HG02970 (cell line): ENCODE measurements around the gene RHBDL1.

Source experiments
- ATAC-seq: cut with Tn5 transposase; IDR thresholded peaks from one replicate; pipeline ENCODE4 v1.9.1; 2021; ENCODE audit warnings: mild to moderate bottlenecking, moderate library complexity, moderate number of reproducible peaks; ENCODE audit not compliant: unreplicated experiment, low FRiP score

The RHBDL1 gene

DNA sequence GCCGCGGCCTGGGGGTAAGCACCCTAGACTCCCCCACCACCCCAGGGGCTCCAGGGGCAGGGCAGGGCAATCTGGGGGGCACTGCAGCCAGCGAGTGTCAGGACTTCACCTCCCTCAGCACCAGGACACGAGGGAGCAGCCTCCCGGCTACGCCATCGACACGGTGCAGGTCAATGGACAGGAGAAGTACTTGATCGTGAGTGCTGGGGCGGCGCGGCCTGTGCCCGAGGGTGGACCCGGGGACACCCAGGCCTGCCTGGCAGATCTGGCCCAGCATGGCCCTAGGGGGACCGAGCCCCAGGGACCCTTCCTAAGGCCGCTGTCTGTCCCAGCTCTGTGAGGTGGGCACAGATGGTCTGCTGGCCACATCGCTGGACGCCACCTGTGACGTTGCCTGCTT is 3.1 kb upstream of the RHBDL1 start:
- no peak for ATAC-seq

DNA sequence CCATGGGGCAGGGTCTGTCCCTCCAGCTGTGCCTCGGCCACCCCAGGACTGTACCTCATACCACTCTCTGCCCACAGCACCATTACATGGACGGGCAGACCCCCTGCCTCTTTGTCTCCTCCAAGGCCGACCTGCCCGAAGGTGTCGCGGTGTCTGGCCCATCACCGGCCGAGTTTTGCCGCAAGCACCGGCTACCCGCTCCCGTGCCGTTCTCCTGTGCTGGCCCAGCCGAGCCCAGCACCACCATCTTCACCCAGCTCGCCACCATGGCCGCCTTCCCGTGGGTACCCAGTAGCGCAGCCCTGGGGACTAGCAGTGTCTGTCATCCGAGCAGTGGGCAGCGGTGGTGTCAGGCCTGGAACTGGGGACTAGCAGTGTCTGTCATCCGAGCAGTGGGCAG is 2.6 kb upstream of the RHBDL1 start:
- no peak for ATAC-seq

DNA sequence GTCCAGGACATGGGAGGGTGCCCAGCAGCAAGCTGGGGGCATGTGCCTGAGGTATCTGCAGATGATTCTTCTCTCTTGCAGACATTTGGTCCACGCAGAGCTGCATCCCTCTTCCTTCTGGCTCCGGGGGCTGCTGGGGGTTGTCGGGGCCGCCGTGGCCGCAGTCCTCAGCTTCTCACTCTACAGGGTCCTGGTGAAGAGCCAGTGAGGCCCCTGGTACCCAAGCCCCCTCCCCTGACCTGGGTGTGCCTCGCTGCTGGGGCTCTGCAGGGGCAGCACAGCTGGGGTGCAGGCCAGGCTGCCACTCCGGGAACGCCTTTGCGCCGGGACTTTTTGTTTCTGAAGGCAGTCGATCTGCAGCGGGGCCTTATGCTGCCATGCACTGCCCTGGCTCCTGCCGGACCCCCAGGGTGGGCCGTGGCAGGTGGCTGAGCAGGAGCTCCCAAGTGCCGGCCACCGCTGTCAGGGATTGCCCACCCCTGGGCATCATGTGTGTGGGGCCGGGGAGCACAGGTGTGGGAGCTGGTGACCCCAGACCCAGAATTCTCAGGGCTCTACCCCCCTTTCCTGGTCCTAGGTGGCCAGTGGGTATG is 2.0 kb upstream of the RHBDL1 start:
- ATAC-seq: no peak

DNA sequence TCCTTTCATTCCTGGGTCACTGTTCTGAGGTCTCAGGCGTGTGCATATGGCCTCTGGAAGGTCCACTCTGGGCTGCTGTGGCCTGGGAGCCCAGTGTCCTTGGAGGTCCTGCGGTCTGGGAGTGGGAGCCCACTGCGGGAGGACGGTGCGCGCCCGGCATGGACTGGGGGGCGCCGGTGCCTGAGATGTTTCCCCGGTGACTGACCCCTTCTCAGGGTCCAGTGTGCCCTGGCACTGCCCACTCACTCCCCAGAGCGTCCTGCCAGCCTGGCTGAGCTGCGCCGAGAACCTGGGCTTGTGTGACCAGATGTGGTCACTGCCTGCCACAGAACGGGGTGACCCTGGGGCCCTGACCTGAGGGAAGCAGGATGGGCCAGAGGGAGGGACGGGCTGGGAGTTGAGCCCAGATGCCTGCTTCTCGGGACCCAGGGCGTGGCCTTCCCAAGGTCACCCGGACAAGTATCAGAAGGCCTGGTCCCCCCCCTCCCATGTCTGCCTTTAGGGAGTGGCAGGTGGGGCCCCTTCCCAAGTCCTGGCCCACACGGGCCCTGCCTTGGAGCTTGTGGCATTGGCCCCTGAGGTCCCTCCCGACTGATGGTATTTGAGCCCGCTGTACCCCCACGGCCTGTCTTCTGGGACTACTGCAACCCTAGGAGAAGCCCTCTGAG is 1.1 kb upstream of the RHBDL1 start:
- ATAC-seq: no peak

DNA sequence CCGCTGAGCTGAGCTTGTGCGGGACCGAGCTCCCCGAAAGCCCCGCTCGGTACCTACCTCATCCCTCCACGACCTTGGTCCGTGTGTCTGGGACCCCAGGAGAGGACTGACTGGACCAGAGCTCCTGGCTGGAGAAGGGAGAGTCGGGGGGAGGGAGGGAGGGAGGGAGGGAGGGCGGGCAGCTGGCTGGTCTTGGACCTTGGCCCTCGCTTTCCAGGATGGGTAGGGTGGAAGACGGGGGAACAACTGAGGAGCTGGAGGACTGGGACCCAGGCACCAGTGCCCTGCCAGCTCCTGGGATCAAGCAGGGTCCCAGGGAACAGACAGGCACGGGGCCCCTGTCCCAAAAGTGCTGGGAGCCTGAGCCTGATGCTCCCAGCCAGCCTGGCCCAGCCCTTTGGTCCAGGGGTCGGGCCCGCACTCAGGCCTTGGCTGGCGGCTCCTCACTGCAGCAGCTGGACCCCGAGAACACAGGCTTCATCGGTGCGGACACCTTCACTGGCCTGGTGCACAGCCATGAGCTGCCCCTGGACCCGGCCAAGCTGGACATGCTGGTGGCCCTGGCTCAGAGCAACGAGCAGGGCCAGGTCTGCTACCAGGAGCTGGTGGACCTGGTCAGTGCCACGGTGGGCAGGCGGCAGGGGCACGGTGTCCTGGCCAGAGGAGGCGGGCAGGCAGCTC is 553 bp downstream of the RHBDL1 start:
- no peak for ATAC-seq

DNA sequence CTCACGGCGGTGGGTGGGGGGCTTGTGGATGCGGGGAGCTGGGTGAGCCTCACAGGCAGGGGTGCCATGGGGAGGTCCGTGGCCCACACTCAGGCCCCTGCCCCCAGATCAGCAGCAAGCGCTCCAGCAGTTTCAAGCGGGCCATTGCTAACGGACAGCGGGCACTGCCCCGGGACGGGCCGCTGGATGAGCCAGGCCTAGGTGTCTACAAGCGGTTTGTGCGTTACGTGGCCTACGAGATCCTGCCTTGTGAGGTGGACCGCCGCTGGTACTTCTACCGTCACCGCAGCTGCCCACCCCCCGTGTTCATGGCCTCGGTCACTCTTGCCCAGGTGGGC is 1.1 kb downstream of the RHBDL1 start:
- no peak for ATAC-seq

DNA sequence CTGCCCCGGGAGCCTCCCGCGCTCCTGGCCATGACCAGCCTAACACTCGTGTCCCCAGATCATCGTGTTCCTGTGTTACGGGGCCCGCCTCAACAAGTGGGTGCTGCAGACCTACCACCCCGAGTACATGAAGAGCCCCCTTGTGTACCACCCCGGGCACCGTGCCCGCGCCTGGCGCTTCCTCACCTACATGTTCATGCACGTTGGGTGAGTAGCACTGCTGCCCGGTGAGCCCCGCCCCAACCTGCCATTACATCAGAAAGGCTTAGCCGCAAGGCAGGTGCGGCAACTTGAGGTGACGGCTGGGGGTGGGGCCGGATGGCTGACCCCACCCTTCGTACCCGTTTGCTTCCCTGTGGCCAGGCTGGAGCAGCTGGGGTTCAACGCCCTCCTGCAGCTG is 1.4 kb downstream of the RHBDL1 start:
- no peak for ATAC-seq

DNA sequence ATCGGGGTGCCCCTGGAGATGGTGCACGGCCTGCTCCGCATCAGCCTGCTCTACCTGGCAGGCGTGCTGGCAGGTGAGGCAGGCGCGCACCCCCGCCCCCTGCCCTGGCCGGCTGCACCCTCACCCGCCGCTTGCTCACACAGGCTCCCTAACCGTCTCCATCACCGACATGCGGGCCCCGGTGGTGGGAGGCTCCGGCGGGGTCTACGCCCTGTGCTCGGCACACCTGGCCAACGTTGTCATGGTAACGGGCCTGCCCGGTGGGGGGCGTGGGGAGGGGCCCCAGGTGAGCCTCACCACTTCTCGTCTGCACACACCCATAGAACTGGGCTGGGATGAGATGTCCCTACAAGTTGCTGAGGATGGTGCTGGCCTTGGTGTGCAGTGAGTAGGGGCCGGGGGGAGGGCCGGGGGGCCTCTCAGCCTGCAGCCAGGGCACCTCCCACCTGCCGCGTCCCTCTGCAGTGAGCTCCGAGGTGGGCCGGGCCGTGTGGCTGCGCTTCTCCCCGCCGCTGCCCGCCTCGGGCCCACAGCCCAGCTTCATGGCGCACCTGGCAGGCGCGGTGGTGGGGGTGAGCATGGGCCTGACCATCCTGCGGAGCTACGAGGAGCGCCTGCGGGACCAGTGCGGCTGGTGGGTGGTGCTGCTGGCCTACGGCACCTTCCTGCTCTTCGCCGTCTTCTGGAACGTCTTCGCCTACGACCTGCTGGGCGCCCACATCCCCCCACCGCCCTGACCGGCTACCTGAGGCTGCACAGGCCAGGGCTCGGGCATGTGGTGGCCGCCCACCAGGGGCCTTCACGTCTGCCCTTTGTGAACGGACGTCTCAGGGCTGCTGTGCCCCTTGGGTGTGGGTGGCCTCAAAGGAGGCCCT is 2.1 kb downstream of the RHBDL1 start:
- no peak for ATAC-seq

DNA sequence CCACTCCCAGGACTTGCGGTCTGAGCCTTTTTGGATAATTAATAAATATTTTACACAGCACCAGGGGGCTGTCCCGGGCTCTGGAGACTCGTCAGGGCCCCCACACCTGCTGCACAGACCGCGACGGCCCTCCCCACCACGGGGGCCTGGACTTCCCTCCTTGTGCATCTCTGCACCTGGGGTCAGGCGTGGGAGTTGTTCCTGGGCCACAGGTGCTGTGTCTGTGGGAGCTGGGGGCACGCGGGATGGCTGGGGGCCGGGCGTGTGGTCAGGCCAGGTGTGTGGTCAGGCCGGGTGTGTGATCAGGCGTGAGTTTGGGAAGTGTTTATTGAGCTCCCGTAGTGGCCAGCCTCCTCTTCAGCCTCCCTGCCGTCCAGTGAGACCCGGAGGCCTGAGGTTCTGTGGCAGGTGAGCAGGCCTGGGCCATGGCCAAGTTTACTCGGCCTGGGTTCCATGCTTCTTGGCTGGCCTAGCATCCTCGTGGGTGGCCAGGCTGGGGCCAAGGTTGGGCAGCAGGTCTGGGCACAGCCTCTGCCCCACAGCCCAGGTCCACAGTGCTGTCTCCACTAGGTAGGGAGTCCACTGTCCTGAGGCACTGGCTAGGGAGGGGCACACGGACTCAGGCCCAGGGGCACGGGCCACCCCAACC is 2.9 kb downstream of the RHBDL1 start:
- no peak for ATAC-seq

DNA sequence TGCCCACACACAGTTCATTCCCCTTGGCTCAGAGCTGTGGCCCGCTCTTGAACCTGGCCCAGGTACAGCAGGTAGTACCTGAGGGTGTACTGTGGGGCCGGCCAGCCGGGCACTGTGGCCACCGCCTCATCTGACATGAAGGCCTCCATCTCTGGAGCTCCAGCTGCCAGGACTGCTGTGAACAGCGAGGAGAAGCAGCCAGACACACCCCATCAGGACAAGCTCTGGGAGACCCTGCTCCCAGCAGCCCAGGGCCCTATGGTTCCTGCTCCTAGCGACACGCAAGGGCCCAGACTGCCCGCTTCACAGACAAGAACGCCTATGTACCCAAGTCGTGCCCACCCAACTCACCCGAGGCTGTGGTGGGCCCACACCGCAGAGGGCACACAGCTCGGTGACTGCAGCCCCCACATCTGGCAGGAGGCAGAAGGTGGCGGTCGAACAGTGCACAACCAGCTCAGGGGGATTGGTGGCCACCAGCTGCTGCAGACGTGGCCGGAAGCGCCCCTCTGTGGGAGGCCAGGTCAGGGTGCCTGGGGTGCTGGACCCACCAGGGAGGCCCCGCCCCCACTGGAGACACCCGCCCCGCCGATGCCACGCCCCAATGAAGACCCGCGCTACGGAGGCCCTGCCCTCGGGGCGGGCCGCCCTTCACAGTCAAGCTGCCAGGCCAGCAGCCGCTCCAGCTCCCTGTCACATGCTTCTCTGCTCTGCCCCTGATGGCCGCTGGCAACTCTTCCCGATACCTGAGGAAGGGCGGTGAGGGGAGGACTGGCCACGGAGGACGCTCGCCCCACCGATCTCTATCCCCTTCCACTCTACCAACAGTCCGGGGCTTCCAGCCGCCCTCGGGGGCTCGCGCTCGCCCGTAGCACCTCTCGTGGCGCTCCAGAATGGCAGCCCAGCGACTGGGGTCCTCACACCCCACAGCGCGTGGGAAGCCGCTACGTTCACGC is 3.7 kb downstream of the RHBDL1 start:
- ATAC-seq: no peak

DNA sequence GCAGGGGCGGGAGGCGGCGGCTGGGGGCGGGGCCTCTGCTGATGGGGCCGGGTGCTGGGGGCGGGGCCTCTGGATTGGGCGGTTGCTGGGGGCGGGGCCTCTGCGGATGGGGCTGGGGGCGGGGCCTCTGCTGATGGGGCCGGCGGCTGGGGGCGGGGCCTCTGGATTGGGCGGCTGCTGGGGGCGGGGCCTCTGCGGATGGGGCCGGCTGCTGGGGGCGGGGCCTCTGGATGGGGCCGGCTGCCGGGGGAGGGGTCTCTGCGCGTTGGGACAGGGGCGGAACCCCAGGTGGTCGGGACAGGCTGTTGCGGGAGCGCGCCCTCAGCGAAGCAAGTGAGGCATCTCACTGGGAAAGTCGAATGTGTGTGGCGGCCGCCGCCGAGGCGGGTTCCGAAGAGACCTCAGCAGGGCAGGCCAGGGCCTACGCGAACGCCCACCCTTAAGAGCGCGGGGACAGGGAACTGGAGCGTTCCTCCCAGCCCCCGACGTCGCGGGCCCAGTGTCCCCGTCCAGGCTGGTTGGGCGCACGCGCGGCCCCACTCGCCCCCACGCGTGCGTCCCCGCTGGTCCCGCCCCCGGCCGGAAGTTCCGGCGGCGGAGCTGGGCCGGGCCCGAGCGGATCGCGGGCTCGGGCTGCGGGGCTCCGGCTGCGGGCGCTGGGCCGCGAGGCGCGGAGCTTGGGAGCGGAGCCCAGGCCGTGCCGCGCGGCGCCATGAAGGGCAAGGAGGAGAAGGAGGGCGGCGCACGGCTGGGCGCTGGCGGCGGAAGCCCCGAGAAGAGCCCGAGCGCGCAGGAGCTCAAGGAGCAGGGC is 4.5 kb downstream of the RHBDL1 start, which contains the start of gene STUB1:
Gene STUB1, plus strand, starts transcription at position 597 of the 811 bp plus-strand sequence. Its CDS starts 116 bp downstream, at position 713.
- no peak for ATAC-seq

DNA sequence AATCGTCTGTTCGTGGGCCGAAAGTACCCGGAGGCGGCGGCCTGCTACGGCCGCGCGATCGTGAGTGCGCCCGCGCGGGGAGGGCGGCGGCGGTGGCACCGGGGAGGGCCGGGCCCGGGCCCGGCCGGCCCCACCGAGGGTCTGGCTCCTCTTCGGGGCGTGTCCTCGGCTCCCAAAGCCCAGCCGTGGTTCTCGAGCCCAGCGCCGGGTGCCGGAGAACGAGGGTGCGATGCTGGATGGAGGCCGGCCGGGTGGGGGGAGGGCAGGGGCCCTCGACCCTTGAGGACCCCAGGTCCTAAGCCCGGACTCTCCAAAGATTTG is 5.1 kb downstream of the RHBDL1 start:
- no peak for ATAC-seq

DNA sequence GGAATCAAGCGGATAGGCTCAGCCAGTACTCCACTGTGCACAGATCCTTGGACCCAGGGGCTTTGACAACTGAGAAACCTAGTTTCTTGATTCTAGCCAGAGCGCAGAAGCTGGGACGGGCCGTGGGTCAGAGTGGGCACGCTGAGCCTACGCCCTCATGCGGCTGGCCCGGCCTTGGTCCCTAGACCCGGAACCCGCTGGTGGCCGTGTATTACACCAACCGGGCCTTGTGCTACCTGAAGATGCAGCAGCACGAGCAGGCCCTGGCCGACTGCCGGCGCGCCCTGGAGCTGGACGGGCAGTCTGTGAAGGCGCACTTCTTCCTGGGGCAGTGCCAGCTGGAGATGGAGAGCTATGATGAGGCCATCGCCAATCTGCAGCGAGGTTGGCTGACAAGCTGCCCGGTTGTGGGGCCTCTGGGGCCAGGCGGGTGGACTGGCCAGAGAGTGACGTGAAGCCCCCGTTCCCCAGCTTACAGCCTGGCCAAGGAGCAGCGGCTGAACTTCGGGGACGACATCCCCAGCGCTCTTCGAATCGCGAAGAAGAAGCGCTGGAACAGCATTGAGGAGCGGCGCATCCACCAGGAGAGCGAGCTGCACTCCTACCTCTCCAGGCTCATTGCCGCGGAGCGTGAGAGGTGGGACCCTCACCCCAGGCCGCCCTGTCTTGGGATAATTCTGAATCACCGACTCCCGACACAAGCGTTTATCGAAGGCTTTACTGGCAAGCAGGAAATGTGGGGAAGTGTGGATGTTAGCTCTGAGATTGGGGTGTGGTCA is 5.7 kb downstream of the RHBDL1 start:
- no peak for ATAC-seq

DNA sequence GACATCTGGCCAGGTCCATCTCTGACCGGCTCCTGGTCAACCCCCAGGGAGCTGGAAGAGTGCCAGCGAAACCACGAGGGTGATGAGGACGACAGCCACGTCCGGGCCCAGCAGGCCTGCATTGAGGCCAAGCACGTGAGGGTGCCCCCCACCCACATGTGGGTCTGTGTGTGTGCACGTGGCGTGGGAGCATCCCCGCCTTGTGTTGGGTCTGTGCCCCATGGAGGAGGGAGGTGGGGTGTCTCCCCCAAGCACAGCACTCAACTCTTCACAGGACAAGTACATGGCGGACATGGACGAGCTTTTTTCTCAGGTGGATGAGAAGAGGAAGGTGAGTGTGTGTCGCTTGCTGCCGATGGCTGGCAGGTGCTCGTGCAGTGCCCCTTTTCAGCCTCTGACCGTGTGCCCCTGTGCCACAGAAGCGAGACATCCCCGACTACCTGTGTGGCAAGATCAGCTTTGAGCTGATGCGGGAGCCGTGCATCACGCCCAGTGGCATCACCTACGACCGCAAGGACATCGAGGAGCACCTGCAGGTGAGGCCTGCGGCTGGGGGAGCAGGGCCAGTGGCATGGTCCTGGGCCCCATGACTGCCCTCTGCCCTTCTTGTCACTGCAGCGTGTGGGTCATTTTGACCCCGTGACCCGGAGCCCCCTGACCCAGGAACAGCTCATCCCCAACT is 6.4 kb downstream of the RHBDL1 start:
- ATAC-seq: no peak

DNA sequence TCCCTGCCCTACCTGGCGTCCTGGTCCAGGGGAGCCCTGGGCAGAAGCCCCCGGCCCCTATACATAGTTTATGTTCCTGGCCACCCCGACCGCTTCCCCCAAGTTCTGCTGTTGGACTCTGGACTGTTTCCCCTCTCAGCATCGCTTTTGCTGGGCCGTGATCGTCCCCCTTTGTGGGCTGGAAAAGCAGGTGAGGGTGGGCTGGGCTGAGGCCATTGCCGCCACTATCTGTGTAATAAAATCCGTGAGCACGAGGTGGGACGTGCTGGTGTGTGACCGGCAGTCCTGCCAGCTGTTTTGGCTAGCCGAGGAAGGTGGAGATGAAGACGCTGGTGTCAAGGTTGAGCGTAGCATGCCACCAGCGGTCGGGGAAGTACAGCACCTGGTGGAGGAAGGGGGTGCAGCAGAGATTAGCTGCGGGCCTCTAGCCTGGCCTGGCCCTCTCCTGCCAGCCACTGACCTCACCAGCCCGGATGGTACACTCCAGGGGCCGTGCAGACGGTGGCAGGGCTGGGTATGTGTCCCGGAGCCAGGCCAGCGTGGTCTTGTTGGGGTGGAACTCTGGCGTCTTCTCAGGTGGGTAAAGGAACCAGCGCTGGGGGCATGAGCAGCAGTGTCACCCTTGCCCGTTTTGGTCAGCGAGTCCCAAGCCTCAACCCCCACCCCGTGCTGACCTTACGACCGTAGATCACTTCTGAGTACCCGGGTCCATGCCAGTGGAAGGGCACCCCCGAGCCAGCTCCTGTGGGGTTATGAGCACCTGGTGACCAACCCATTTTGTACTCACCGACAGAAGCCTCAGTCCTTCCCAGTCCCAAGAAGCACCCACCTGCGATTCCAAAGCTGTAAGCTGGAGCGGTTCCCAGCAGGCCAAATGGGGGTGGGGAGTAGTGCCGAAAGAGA is 7.3 kb downstream of the RHBDL1 start:
- no peak for ATAC-seq

DNA sequence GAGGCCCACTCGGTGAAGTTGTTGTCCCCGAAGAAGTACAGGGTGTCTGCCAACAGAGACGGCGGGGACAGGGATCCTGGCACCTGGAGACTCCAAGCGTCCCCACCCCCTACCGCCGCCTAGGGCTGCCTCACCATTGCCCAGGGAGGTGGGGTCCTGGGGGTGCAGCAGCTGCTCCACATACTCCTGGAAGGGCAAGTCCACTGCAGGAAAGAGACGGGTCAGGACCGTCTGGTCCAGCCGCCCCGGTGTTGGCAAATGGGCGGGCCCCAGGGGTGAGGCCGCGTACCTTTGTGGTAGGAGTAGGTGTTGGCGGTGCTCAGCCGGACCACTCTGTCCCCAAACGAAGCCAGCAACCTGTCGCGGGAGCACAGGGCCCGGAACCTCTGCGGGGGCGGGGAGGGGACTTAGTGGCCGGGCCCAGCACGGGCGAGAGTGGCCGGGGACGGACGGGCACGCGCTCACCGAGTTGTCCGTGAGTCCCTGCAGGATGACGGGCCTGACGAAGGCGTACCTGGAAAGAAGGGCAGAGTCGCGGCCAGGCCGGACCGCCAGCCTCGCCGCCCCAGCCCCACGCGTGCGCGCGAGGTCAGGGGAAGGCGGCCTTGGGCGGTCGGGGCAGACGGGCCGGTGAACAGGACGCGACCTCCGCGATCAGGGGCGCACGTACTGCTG is 8.1 kb downstream of the RHBDL1 start:
- ATAC-seq: no peak
